HCT116 (cell line): ENCODE data around the gene PPP1CC. TPM values are rescaled to one million over a fixed set of nuclear protein-coding genes. Genes with fewer than 3 reads are reported as not detected.

Experiments
- ATAC-seq: fragments of 200-7000 bp; cut with Tn5 transposase; 2 replicates; pipeline ENCODE4 v1.9.1; 2020; ENCODE audit warnings: mild to moderate bottlenecking, moderate library complexity
- BruUV-seq: library from RNA; stranded (reverse); fragments of 400-500 nt; replicated peaks from 2 replicates; lab custom pipeline; 2021; lab: Mats Ljungman, UMichigan
- CTCF ChIA-PET: fragments of 300-600 bp; sonication (Branson Sonifier 250); formaldehyde crosslinking; loops from one replicate; lab custom pipeline; 2021; ENCODE audit warnings: antibody characterized with exemption; lab: Charles Lee
- POLR2A ChIA-PET: fragments of 300-600, 350-600 bp; sonication (Branson Sonifier 250); formaldehyde crosslinking; loops from one replicate; lab custom pipeline; 2021; ENCODE audit warnings: antibody characterized with exemption; lab: Charles Lee
- RAD21 ChIA-PET, 2 experiments: fragments of 300-600 bp; sonication (Branson Sonifier 250); formaldehyde crosslinking; loops; one replicate each; lab custom pipeline; 2023; ENCODE audit warnings: low total read pairs in 2 of 2; ENCODE audit not compliant: uncharacterized antibody in 2 of 2, unreplicated experiment in 2 of 2, low non-redundant PET in 1 of 2; lab: Charles Lee
- DNase-seq: peaks from one replicate; pipeline ENCODE4 v3.0.0-alpha.2; 2010; ENCODE audit warnings: low read depth, low spot score
- H2AFZ ChIP-seq: fragments of 200-600 bp; shearing (Covaris generic), sonication (generic); 2 replicates; pipeline ENCODE4 v1.6.1; 2017; ENCODE audit warnings: low read depth, mixed run types, mixed read lengths, antibody characterized with exemption, low read length; ENCODE audit not compliant: poor library complexity, severe bottlenecking
- H3K27ac ChIP-seq: 2 replicates; pipeline ENCODE4 v1.5.1; 2012; ENCODE audit warnings: low read depth, low read length
- H3K27me3 ChIP-seq: fragments of 200-600 bp; sonication (generic); 2 replicates; pipeline ENCODE4 v1.6.1; 2016; ENCODE audit warnings: mixed run types, low read length, mixed read lengths; ENCODE audit not compliant: insufficient read depth
- H3K36me3 ChIP-seq, 2 experiments: fragments of 200-500 bp in 1 of 2; fragments of 200-600 bp in 1 of 2; sonication (Bioruptor generic) in 1 of 2; sonication (generic) in 1 of 2; 2 replicates each; pipeline versions ENCODE4 v1.5.1 to v1.6.1; 2014 to 2016; ENCODE audit warnings: low read length in 2 of 2, inconsistent platforms in 1 of 2, mixed read lengths in 1 of 2, mixed run types in 1 of 2; ENCODE audit not compliant: insufficient read depth in 2 of 2, control insufficient read depth in 1 of 2
- H3K4me1 ChIP-seq, 2 experiments: fragments of 200-600 bp in 1 of 2; sonication (generic) in 1 of 2; 2 replicates each; pipeline versions ENCODE4 v1.5.1 to v1.6.1; 2012 to 2017; ENCODE audit warnings: low read length in 2 of 2, inconsistent platforms in 1 of 2, mild to moderate bottlenecking in 1 of 2, mixed read lengths in 1 of 2, mixed run types in 1 of 2, moderate library complexity in 1 of 2; ENCODE audit not compliant: insufficient read depth in 2 of 2, control insufficient read depth in 1 of 2
- H3K4me2 ChIP-seq: fragments of 200-600 bp; sonication (generic); 2 replicates; pipeline ENCODE4 v1.6.1; 2017; ENCODE audit warnings: mixed run types, low read length, mixed read lengths
- H3K4me3 ChIP-seq, 2 experiments: fragments of 200-600 bp in 1 of 2; sonication (generic) in 1 of 2; replicated peaks in 1 of 2; 2 replicates each; pipeline ENCODE4 v1.5.1; 2011 to 2016; ENCODE audit warnings: low read length in 2 of 2, control low read depth in 1 of 2, low read depth in 1 of 2, mild to moderate bottlenecking in 1 of 2, mixed read lengths in 1 of 2, mixed run types in 1 of 2
- H3K79me2 ChIP-seq: fragments of 200-600 bp; sonication (generic); 2 replicates; pipeline ENCODE4 v1.6.1; 2017; ENCODE audit warnings: mild to moderate bottlenecking, mixed run types, low read length, moderate library complexity, mixed read lengths; ENCODE audit not compliant: insufficient read depth
- H3K9ac ChIP-seq: fragments of 200-600 bp; sonication (generic); 2 replicates; pipeline ENCODE4 v1.6.1; 2016; ENCODE audit warnings: low read length, mixed read lengths
- H3K9me2 ChIP-seq: fragments of 200-600 bp; sonication (generic), shearing (Covaris generic); 2 replicates; pipeline ENCODE4 v1.6.1; 2017; ENCODE audit warnings: mixed run types, mild to moderate bottlenecking, moderate library complexity; ENCODE audit not compliant: insufficient read depth
- H3K9me3 ChIP-seq, 2 experiments: fragments of 200-500 bp in 1 of 2; fragments of 200-600 bp in 1 of 2; sonication (Bioruptor generic) in 1 of 2; sonication (generic) in 1 of 2; 2 replicates each; pipeline ENCODE4 v1.6.1; 2014 to 2017; ENCODE audit warnings: low read length in 2 of 2, mixed read lengths in 2 of 2, inconsistent platforms in 1 of 2, low read depth in 1 of 2, mild to moderate bottlenecking in 1 of 2, mixed run types in 1 of 2, moderate library complexity in 1 of 2; ENCODE audit not compliant: control insufficient read depth in 1 of 2, insufficient read depth in 1 of 2
- H4K20me1 ChIP-seq: fragments of 200-600 bp; sonication (generic), shearing (Covaris generic); 2 replicates; pipeline ENCODE4 v1.6.1; 2017; ENCODE audit warnings: mixed run types, mild to moderate bottlenecking, moderate library complexity; ENCODE audit not compliant: insufficient read depth
- ATF3 ChIP-seq: IDR thresholded peaks from 2 replicates; pipeline ENCODE4 v1.6.1; 2012
- CBX3 ChIP-seq: IDR thresholded peaks from 2 replicates; pipeline ENCODE4 v1.6.1; 2012; ENCODE audit warnings: low read depth
- CTCF ChIP-seq, 3 experiments: fragments of 200-600 bp in 1 of 3; sonication (generic) in 1 of 3; IDR thresholded peaks in 2 of 3; conservative IDR thresholded peaks in 1 of 3; 2 replicates each; pipeline ENCODE4 v1.5.1; 2012 to 2017; ENCODE audit warnings: low read depth in 2 of 3, low read length in 2 of 3, antibody characterized with exemption in 1 of 3, borderline replicate concordance in 1 of 3, control low read depth in 1 of 3, mild to moderate bottlenecking in 1 of 3, mixed read lengths in 1 of 3, mixed run types in 1 of 3, moderate library complexity in 1 of 3; ENCODE audit not compliant: insufficient read depth in 1 of 3
- ELF1 ChIP-seq: IDR thresholded peaks from 2 replicates; pipeline ENCODE4 v1.6.1; 2012; ENCODE audit warnings: low read depth, borderline replicate concordance
- EZH2 ChIP-seq: fragments of 200-600 bp; sonication (generic); IDR thresholded peaks from 2 replicates; pipeline ENCODE4 v1.6.1; 2017; ENCODE audit warnings: antibody characterized with exemption, mixed run types
- FOSL1 ChIP-seq: IDR thresholded peaks from 2 replicates; pipeline ENCODE4 v1.6.1; 2012; ENCODE audit warnings: low read depth
- POLR2A ChIP-seq: IDR thresholded peaks from 2 replicates; pipeline ENCODE4 v1.7.0; 2011; ENCODE audit warnings: borderline replicate concordance; ENCODE audit not compliant: insufficient read depth, insufficient read length; ENCODE audit errors: extremely low read depth
- REST ChIP-seq: IDR thresholded peaks from 2 replicates; pipeline ENCODE4 v1.6.1; 2012; ENCODE audit warnings: low read depth
- SIN3A ChIP-seq: IDR thresholded peaks from 2 replicates; pipeline ENCODE4 v1.6.1; 2012; ENCODE audit warnings: low read depth
- SRF ChIP-seq: IDR thresholded peaks from 2 replicates; pipeline ENCODE4 v1.6.1; 2012; ENCODE audit warnings: low read depth
- YY1 ChIP-seq: IDR thresholded peaks from 2 replicates; pipeline ENCODE4 v1.6.1; 2011; ENCODE audit warnings: low read length, low read depth, moderate library complexity, mild to moderate bottlenecking; ENCODE audit not compliant: insufficient replicate concordance; ENCODE audit errors: extremely low read depth
- ZFX ChIP-seq: fragments of 450-650 bp; IDR thresholded peaks from 2 replicates; pipeline ENCODE4 v1.6.1; 2017
- intact Hi-C: fragments of 100-400 bp; cut with micrococcal nuclease; formaldehyde crosslinking; loops from 2 replicates; pipeline ENCODE4 v1.10.0; 2022
- total RNA-seq: library from RNA; stranded (reverse); gene quantifications from one replicate; pipeline ENCODE4 v1.2.1, GENCODE V29; 2021; ENCODE audit not compliant: unreplicated experiment
- TF ChIP-seq, protein P1 (sequence below): IDR thresholded peaks from 2 replicates; pipeline ENCODE4 v1.6.1; 2011; ENCODE audit warnings: mild to moderate bottlenecking, low read length, moderate library complexity; ENCODE audit not compliant: insufficient replicate concordance; ENCODE audit errors: extremely low read depth

The PPP1CC gene
- total RNA-seq, 1 experiment from 2014 or later: 248 TPM

GRCh38 chr12:110683888-110684287 lies 58.8 kb downstream of the PPP1CC start:
- Histone ChIP-seq H2AFZ (no peak overlapping the region), H3K9me2 (no peaks in the 10 kb centered on the region), H3K36me3 (no peaks in the 10 kb centered on the region), H3K9me3 (no peaks in the 10 kb centered on the region), H3K27me3 (0 out of 2 replicates have a peak, but pooled peaks cover 5% of the 10 kb centered on the region), H4K20me1 (no peaks in the 10 kb centered on the region), H3K9ac (no peak overlapping the region), H3K27ac (no peak overlapping the region), H3K79me2 (no peaks in the 10 kb centered on the region), H3K4me3 (no peak overlapping the region), H3K4me2 (no peak overlapping the region), H3K4me1 (no peaks in the 10 kb centered on the region)
- POLR2A ChIA-PET: no interaction called here
- intact Hi-C loops: no loop called here
- RAD21 ChIA-PET: no interaction called here
- ATAC-seq (no peak), DNase-seq (no peak)
- CTCF ChIA-PET: no interaction called here
- TF ChIP-seq POLR2A (no peak), EZH2 (no peak), ATF3 (no peak), SIN3A (no peak), ELF1 (no peak), CBX3 (no peak)
- TF ChIP-seq, protein P1, sequence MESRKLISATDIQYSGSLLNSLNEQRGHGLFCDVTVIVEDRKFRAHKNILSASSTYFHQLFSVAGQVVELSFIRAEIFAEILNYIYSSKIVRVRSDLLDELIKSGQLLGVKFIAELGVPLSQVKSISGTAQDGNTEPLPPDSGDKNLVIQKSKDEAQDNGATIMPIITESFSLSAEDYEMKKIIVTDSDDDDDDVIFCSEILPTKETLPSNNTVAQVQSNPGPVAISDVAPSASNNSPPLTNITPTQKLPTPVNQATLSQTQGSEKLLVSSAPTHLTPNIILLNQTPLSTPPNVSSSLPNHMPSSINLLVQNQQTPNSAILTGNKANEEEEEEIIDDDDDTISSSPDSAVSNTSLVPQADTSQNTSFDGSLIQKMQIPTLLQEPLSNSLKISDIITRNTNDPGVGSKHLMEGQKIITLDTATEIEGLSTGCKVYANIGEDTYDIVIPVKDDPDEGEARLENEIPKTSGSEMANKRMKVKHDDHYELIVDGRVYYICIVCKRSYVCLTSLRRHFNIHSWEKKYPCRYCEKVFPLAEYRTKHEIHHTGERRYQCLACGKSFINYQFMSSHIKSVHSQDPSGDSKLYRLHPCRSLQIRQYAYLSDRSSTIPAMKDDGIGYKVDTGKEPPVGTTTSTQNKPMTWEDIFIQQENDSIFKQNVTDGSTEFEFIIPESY: no peak
- BruUV-seq: no TSS peak

GRCh38 chr12:110680032-110680431 lies 62.7 kb downstream of the PPP1CC start:
- H3K79me2 ChIP-seq: no peaks in the 10 kb centered on the region
- H3K4me1 ChIP-seq: no peaks in the 10 kb centered on the region
- no peak overlapping the region for H2AFZ ChIP-seq
- H3K9ac ChIP-seq: no peak overlapping the region
- BruUV-seq: no TSS peak
- ChIA-PET CTCF (no interaction called here), RAD21 (no interaction called here), POLR2A (no interaction called here)
- no peak for ATAC-seq
- no peak for DNase-seq
- no peaks in the 10 kb centered on the region for H3K36me3 ChIP-seq
- intact Hi-C loops: no loop called here
- no peaks in the 10 kb centered on the region for H4K20me1 ChIP-seq
- no peaks in the 10 kb centered on the region for H3K9me2 ChIP-seq
- H3K4me3 ChIP-seq: no peak overlapping the region
- H3K27ac ChIP-seq: no peak overlapping the region
- no peaks in the 10 kb centered on the region for H3K27me3 ChIP-seq
- H3K4me2 ChIP-seq: no peak overlapping the region
- no peaks in the 10 kb centered on the region for H3K9me3 ChIP-seq
- TF ChIP-seq CTCF (IDR thresholded peaks at IDR 0.05 in 2 of 3, conservative IDR thresholded peaks at IDR 0.05 in 1 of 3; ENCODE audit: borderline replicate concordance in 1 of 3, insufficient read depth in 1 of 3, low read depth in 2 of 3, low read length in 2 of 3): no peak
- no peak for TF ChIP-seq ATF3
- TF ChIP-seq SRF: no peak
- no peak for TF ChIP-seq REST
- no peak for TF ChIP-seq FOSL1
- TF ChIP-seq ZFX: no peak
- no peak for TF ChIP-seq SIN3A
- no peak for TF ChIP-seq YY1
